ENCODE measurements around the gene CFAP119.
A peak's percentile ranks its signal among the peaks of the same experiment; 100 is the strongest.

CFAP119 gene

GRCh38 chr16:30724641-30725417 is 37.0 kb downstream of the CFAP119 start:
- H3K27me3 ChIP-seq (ENCODE audit: low read depth, low read length): no peaks in the 10 kb centered on the region
- H3K4me1 ChIP-seq (ENCODE audit: low read length): peaks cover 7% of the 10 kb centered on the region
- H4K20me1 ChIP-seq (ENCODE audit: insufficient read depth, low read length): no peaks in the 10 kb centered on the region; the same call in 1 of the 2 replicates
- no peaks in the 10 kb centered on the region for H3K9me3 ChIP-seq (ENCODE audit: insufficient read depth, low read length)
- H3K27ac ChIP-seq (ENCODE audit: low read length): 0 out of 2 replicates have a peak overlapping the region, but pooled peaks have one; percentile 4
- TF ChIP-seq CTCF (IDR thresholded peaks at IDR 0.05; ENCODE audit: low read depth, low read length): no peak
- TF ChIP-seq EZH2phosphoT487 (IDR thresholded peaks at IDR 0.05; ENCODE audit: low read depth): no peak
- no peak overlapping the region for H3K4me3 ChIP-seq (ENCODE audit: low read length)
- no peak overlapping the region for H2AFZ ChIP-seq (ENCODE audit: low read depth, low read length)
- H3K79me2 ChIP-seq (ENCODE audit: low read length): peaks cover 40% of the 10 kb centered on the region
- no peak overlapping the region for H3K9ac ChIP-seq (ENCODE audit: low read length)
- no peak overlapping the region for H3K4me2 ChIP-seq (ENCODE audit: low read length)
- peaks cover 79% of the 10 kb centered on the region for H3K36me3 ChIP-seq (replicated peaks; ENCODE audit: low read depth, low read length)

GRCh38 chr16:30723725-30724355 is 38.0 kb downstream of the CFAP119 start:
- H3K4me2 ChIP-seq (ENCODE audit: low read length): no peak overlapping the region
- no peak overlapping the region for H2AFZ ChIP-seq (ENCODE audit: low read depth, low read length)
- H3K4me3 ChIP-seq (ENCODE audit: low read length): no peak overlapping the region
- H3K36me3 ChIP-seq (replicated peaks; ENCODE audit: low read depth, low read length): peaks cover 75% of the 10 kb centered on the region
- no peaks in the 10 kb centered on the region for H3K27me3 ChIP-seq (ENCODE audit: low read depth, low read length)
- no peaks in the 10 kb centered on the region for H3K9me3 ChIP-seq (ENCODE audit: insufficient read depth, low read length)
- no peak overlapping the region for H3K9ac ChIP-seq (ENCODE audit: low read length)
- peaks cover 7% of the 10 kb centered on the region for H3K4me1 ChIP-seq (ENCODE audit: low read length)
- H4K20me1 ChIP-seq (ENCODE audit: insufficient read depth, low read length): no peaks in the 10 kb centered on the region; the same call in 1 of the 2 replicates
- TF ChIP-seq EZH2phosphoT487 (IDR thresholded peaks at IDR 0.05; ENCODE audit: low read depth) (no peak), CTCF (IDR thresholded peaks at IDR 0.05; ENCODE audit: low read depth, low read length) (no peak)
- H3K79me2 ChIP-seq (ENCODE audit: low read length): peaks cover 42% of the 10 kb centered on the region
- no peak overlapping the region for H3K27ac ChIP-seq (ENCODE audit: low read length)

GRCh38 chr16:30722916-30723315 is 38.9 kb downstream of the CFAP119 start:
- Histone ChIP-seq H3K4me1 (ENCODE audit: low read length) (peaks cover 7% of the 10 kb centered on the region), H2AFZ (ENCODE audit: low read depth, low read length) (no peak overlapping the region), H3K79me2 (ENCODE audit: low read length) (peaks cover 43% of the 10 kb centered on the region; the same call in 1 of the 2 replicates), H3K9ac (ENCODE audit: low read length) (no peak overlapping the region), H3K27ac (ENCODE audit: low read length) (no peak overlapping the region), H3K36me3 (replicated peaks; ENCODE audit: low read depth, low read length) (peaks cover 69% of the 10 kb centered on the region), H3K4me2 (ENCODE audit: low read length) (no peak overlapping the region), H3K27me3 (ENCODE audit: low read depth, low read length) (no peaks in the 10 kb centered on the region), H3K4me3 (ENCODE audit: low read length) (no peak overlapping the region), H3K9me3 (ENCODE audit: insufficient read depth, low read length) (no peaks in the 10 kb centered on the region), H4K20me1 (ENCODE audit: insufficient read depth, low read length) (no peaks in the 10 kb centered on the region; the same call in 1 of the 2 replicates)
- TF ChIP-seq EZH2phosphoT487 (IDR thresholded peaks at IDR 0.05; ENCODE audit: low read depth) (no peak), CTCF (IDR thresholded peaks at IDR 0.05; ENCODE audit: low read depth, low read length) (no peak)

GRCh38 chr16:30722443-30722842 is 39.4 kb downstream of the CFAP119 start:
- H3K4me1 ChIP-seq (ENCODE audit: low read length): peaks cover 7% of the 10 kb centered on the region
- no peak overlapping the region for H2AFZ ChIP-seq (ENCODE audit: low read depth, low read length)
- H4K20me1 ChIP-seq (ENCODE audit: insufficient read depth, low read length): no peaks in the 10 kb centered on the region; the same call in 1 of the 2 replicates
- peaks cover 69% of the 10 kb centered on the region for H3K36me3 ChIP-seq (replicated peaks; ENCODE audit: low read depth, low read length)
- no peak overlapping the region for H3K4me2 ChIP-seq (ENCODE audit: low read length)
- H3K9me3 ChIP-seq (ENCODE audit: insufficient read depth, low read length): no peaks in the 10 kb centered on the region
- no peak overlapping the region for H3K27ac ChIP-seq (ENCODE audit: low read length)
- no peak for TF ChIP-seq EZH2phosphoT487 (IDR thresholded peaks at IDR 0.05; ENCODE audit: low read depth)
- no peak; the same call in 1 of the 2 replicates for TF ChIP-seq CTCF (IDR thresholded peaks at IDR 0.05; ENCODE audit: low read depth, low read length)
- no peak overlapping the region for H3K9ac ChIP-seq (ENCODE audit: low read length)
- H3K4me3 ChIP-seq (ENCODE audit: low read length): no peak overlapping the region
- peaks cover 47% of the 10 kb centered on the region for H3K79me2 ChIP-seq (ENCODE audit: low read length)
- no peaks in the 10 kb centered on the region for H3K27me3 ChIP-seq (ENCODE audit: low read depth, low read length)
